MCF 10A (cell line): Measurements from ENCODE around the gene CORO1C. TPM values are rescaled to one million over a fixed set of nuclear protein-coding genes. Genes with fewer than 3 reads are reported as not detected.

Experiments
- BruUV-seq: library from RNA; stranded (reverse); fragments of 400-500 nt; replicated peaks from 2 replicates; lab custom pipeline; 2021; lab: Mats Ljungman, UMichigan
- CTCF ChIA-PET: fragments of 300-600 bp; sonication (Branson Sonifier 250); formaldehyde crosslinking; extraction: SDS; loops from one replicate; lab custom pipeline; 2021; ENCODE audit warnings: antibody characterized with exemption, inconsistent platforms; lab: Yijun Ruan, JAX
- POLR2A ChIA-PET: fragments of 300-600, 350-650 bp; sonication (Branson Sonifier 250); formaldehyde crosslinking; extraction: SDS; loops from one replicate; lab custom pipeline; 2020; ENCODE audit warnings: antibody characterized with exemption, inconsistent platforms; lab: Yijun Ruan, JAX
- DNase-seq: peaks from one replicate; pipeline ENCODE4 v3.0.0-alpha.2; 2018; ENCODE audit not compliant: unreplicated experiment
- H3K27ac Mint-ChIP-seq: one replicate; pipeline ENCODE4 v1.8.0; 2022; ENCODE audit warnings: mild to moderate bottlenecking, low read depth, mixed read lengths; ENCODE audit not compliant: unreplicated experiment
- H3K27me3 Mint-ChIP-seq: one replicate; pipeline ENCODE4 v1.8.0; 2022; ENCODE audit warnings: mixed read lengths; ENCODE audit not compliant: insufficient read depth, unreplicated experiment
- H3K36me3 Mint-ChIP-seq: one replicate; pipeline ENCODE4 v1.8.0; 2022; ENCODE audit warnings: mild to moderate bottlenecking, moderate library complexity, mixed read lengths; ENCODE audit not compliant: insufficient read depth, unreplicated experiment
- H3K4me1 Mint-ChIP-seq: one replicate; pipeline ENCODE4 v1.8.0; 2022; ENCODE audit warnings: mixed read lengths; ENCODE audit not compliant: insufficient read depth, unreplicated experiment
- H3K4me3 Mint-ChIP-seq: one replicate; pipeline ENCODE4 v1.8.0; 2022; ENCODE audit warnings: mild to moderate bottlenecking, moderate library complexity, mixed read lengths; ENCODE audit not compliant: unreplicated experiment
- H3K9me3 Mint-ChIP-seq: one replicate; pipeline ENCODE4 v1.8.0; 2022; ENCODE audit warnings: mixed read lengths; ENCODE audit not compliant: unreplicated experiment
- CTCF ChIP-seq: fragments of 200-600 bp; IDR thresholded peaks from one replicate; pipeline ENCODE4 v1.8.0; 2022; ENCODE audit warnings: antibody characterized with exemption, mild to moderate bottlenecking; ENCODE audit not compliant: unreplicated experiment
- intact Hi-C: fragments of 100-400 bp; cut with micrococcal nuclease; formaldehyde crosslinking; loops from 2 replicates; pipeline ENCODE4 v1.14.1; 2022
- total RNA-seq: library from RNA; stranded (reverse); gene quantifications from 2 replicates; pipeline ENCODE4 v1.2.3, GENCODE V29; 2022

CORO1C gene
- total RNA-seq, 1 experiment from 2014 or later = 130 TPM

- Mint-ChIP-seq H3K27ac (no peak overlapping the region), H3K9me3 (no peaks in the 10 kb centered on the region), H3K4me3 (no peak overlapping the region), H3K36me3 (no peaks in the 10 kb centered on the region), H3K27me3 (no peaks in the 10 kb centered on the region), H3K4me1 (no peaks in the 10 kb centered on the region)
- CTCF ChIA-PET = interaction anchor here (0.5 kb wide), 1 partner anchor 231 kb away, joined by 3 read pairs; no protein-coding TSS in a partner anchor
- no TSS peak for BruUV-seq
- no peak for TF ChIP-seq CTCF
- POLR2A ChIA-PET = no interaction called here
- no peak for DNase-seq
- intact Hi-C loops = no loop called here
Observed at GRCh38 chr12:108602976-108603704, 128.2 kb downstream of the CORO1C start.

GRCh38 chr12:108602209-108602705 lies 129.1 kb downstream of the CORO1C start:
- Mint-ChIP-seq H3K36me3 (no peaks in the 10 kb centered on the region), H3K4me1 (no peaks in the 10 kb centered on the region), H3K27me3 (no peaks in the 10 kb centered on the region), H3K9me3 (no peaks in the 10 kb centered on the region), H3K27ac (no peak overlapping the region), H3K4me3 (no peak overlapping the region)
- POLR2A ChIA-PET = no interaction called here
- no peak for DNase-seq
- no peak for TF ChIP-seq CTCF
- CTCF ChIA-PET = interaction anchor here (3.0 kb wide), 1 partner anchor 16 kb away, joined by 7 read pairs; no protein-coding TSS in a partner anchor
- no TSS peak for BruUV-seq
- intact Hi-C loops = no loop called here

DNA sequence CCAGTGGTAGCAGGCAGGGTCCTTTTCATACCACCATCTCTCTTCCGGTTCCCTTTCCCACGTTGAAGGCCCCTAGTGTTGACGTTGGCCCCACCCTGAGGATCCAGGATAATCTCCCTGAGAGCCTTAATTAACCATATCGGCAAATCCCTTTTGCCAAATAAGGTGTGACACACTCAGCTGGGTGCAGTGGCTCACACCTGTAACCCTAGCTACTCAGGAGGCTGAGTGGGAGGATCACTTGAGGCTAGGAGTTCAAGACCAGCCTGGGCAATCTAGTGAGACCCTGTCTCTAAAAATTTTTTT lies 130.7 kb downstream of the CORO1C start:
- H3K4me3 Mint-ChIP-seq = no peak overlapping the region

More for the DNA sequence above, 130.7 kb downstream of the CORO1C start:
- CTCF ChIA-PET = interaction anchor here (0.6 to 3.0 kb wide), 5 partner anchors 12 to 133 kb away, joined by 3 to 7 read pairs (median 3); no protein-coding TSS in a partner anchor
- Mint-ChIP-seq H3K4me1 (no peaks in the 10 kb centered on the region), H3K36me3 (no peaks in the 10 kb centered on the region), H3K27ac (no peak overlapping the region), H3K9me3 (no peaks in the 10 kb centered on the region), H3K27me3 (no peaks in the 10 kb centered on the region)
- intact Hi-C loops = no loop called here
- POLR2A ChIA-PET = interaction anchor here (0.6 kb wide), 1 partner anchor 61 kb away, joined by 4 read pairs; no protein-coding TSS in a partner anchor
- TF ChIP-seq CTCF = no peak
- BruUV-seq = no TSS peak
- no peak for DNase-seq
